Parathyroid adenoma (tissue), 2 donors: ENCODE data around the gene PPP1R26.
"Not testable (repeated sequence)": the region's sequence is repeated elsewhere in the genome, so short reads cannot be mapped to it uniquely, and the experiment has no call there.

Source experiments
- H2AFZ ChIP-seq: fragments of 300-600 bp; sonication (generic); one replicate; pipeline ENCODE4 v1.7.0; 2017; ENCODE audit warnings: antibody characterized with exemption, mild to moderate bottlenecking
- H3K27ac ChIP-seq: fragments of 300-600 bp; sonication (generic); one replicate; pipeline ENCODE4 v1.7.0; 2017
- H3K27me3 ChIP-seq: fragments of 300-600 bp; sonication (generic); one replicate; pipeline ENCODE4 v1.7.0; 2017; ENCODE audit warnings: low read length; ENCODE audit not compliant: control insufficient read depth, insufficient read depth
- H3K36me3 ChIP-seq: fragments of 300-600 bp; sonication (generic); one replicate; pipeline ENCODE4 v1.7.0; 2017; ENCODE audit warnings: low read length; ENCODE audit not compliant: control insufficient read depth, insufficient read depth
- H3K4me1 ChIP-seq: fragments of 300-600 bp; sonication (generic); one replicate; pipeline ENCODE4 v1.7.0; 2017; ENCODE audit warnings: control low read depth
- H3K4me2 ChIP-seq: fragments of 300-600 bp; sonication (generic); one replicate; pipeline ENCODE4 v1.7.0; 2017; ENCODE audit warnings: low read length
- H3K4me3 ChIP-seq: fragments of 300-600 bp; sonication (generic); one replicate; pipeline ENCODE4 v1.7.0; 2017; ENCODE audit warnings: low read depth, low read length
- H3K79me2 ChIP-seq: fragments of 300-600 bp; sonication (generic); one replicate; pipeline ENCODE4 v1.7.0; 2017; ENCODE audit warnings: control low read depth
- H3K9ac ChIP-seq: fragments of 300-600 bp; sonication (generic); one replicate; pipeline ENCODE4 v1.7.0; 2017; ENCODE audit warnings: mild to moderate bottlenecking
- H3K9me3 ChIP-seq: fragments of 300-600 bp; sonication (generic); one replicate; pipeline ENCODE4 v1.7.0; 2017; ENCODE audit warnings: low read length; ENCODE audit not compliant: control insufficient read depth
- CTCF ChIP-seq: fragments of 300-600 bp; sonication (generic); IDR thresholded peaks from one replicate; pipeline ENCODE4 v1.7.0; 2017; ENCODE audit warnings: antibody characterized with exemption, mild to moderate bottlenecking
- donor health status: primary hyperparathyroidism.

The PPP1R26 gene

GRCh38 chr9:135440620-135441019, 39.0 kb upstream of the PPP1R26 start:
- H3K9ac ChIP-seq = no peak overlapping the region
- no peaks in the 10 kb centered on the region for H3K27me3 ChIP-seq
- H3K4me1 ChIP-seq = peaks cover 25% of the 10 kb centered on the region
- TF ChIP-seq CTCF = peak; percentile 61
- H3K9me3 ChIP-seq = no peaks in the 10 kb centered on the region
- H3K36me3 ChIP-seq = no peaks in the 10 kb centered on the region
- H3K27ac ChIP-seq = peak overlapping the region; percentile 83
- H3K4me2 ChIP-seq = peak overlapping the region; percentile 31
- no peaks in the 10 kb centered on the region for H3K79me2 ChIP-seq
- no peak overlapping the region for H3K4me3 ChIP-seq
- no peak overlapping the region for H2AFZ ChIP-seq

- H3K36me3 ChIP-seq, H3K4me3 ChIP-seq, H3K4me2 ChIP-seq, H3K9ac ChIP-seq, H3K79me2 ChIP-seq, H3K9me3 ChIP-seq, H3K27me3 ChIP-seq: not testable (repeated sequence)
- Histone ChIP-seq H3K27ac (peak overlapping the region; percentile 83), H3K4me1 (peaks cover 25% of the 10 kb centered on the region), H2AFZ (peak overlapping the region; percentile 71)
Observed at GRCh38 chr9:135441105-135442071, 38.2 kb upstream of the PPP1R26 start.

- peaks cover 25% of the 10 kb centered on the region for H3K4me1 ChIP-seq
- TF ChIP-seq CTCF = no peak
- H3K4me2 ChIP-seq = no peak overlapping the region
- H3K9ac ChIP-seq = no peak overlapping the region
- H3K4me3 ChIP-seq = no peak overlapping the region
- no peaks in the 10 kb centered on the region for H3K9me3 ChIP-seq
- no peaks in the 10 kb centered on the region for H3K79me2 ChIP-seq
- H3K27ac ChIP-seq = peak overlapping the region; percentile 83
- no peaks in the 10 kb centered on the region for H3K27me3 ChIP-seq
- H2AFZ ChIP-seq = peak overlapping the region; percentile 71
- no peaks in the 10 kb centered on the region for H3K36me3 ChIP-seq
Observed at GRCh38 chr9:135442075-135442474, 37.5 kb upstream of the PPP1R26 start.

- Histone ChIP-seq H3K79me2 (no peaks in the 10 kb centered on the region), H2AFZ (no peak overlapping the region), H3K9me3 (no peaks in the 10 kb centered on the region), H3K4me1 (peaks cover 15% of the 10 kb centered on the region), H3K4me3 (no peak overlapping the region), H3K36me3 (no peaks in the 10 kb centered on the region), H3K27me3 (no peaks in the 10 kb centered on the region), H3K4me2 (no peak overlapping the region), H3K9ac (no peak overlapping the region), H3K27ac (no peak overlapping the region)
- no peak for TF ChIP-seq CTCF
Observed at GRCh38 chr9:135443797-135444425, 35.7 kb upstream of the PPP1R26 start.

- H3K27ac ChIP-seq = no peak overlapping the region
- no peak overlapping the region for H3K4me3 ChIP-seq
- H2AFZ ChIP-seq = no peak overlapping the region
- H3K4me1 ChIP-seq = peaks cover 5% of the 10 kb centered on the region
- no peak overlapping the region for H3K9ac ChIP-seq
- H3K9me3 ChIP-seq = no peaks in the 10 kb centered on the region
- no peaks in the 10 kb centered on the region for H3K79me2 ChIP-seq
- H3K4me2 ChIP-seq = no peak overlapping the region
- no peak for TF ChIP-seq CTCF
- H3K36me3 ChIP-seq = no peaks in the 10 kb centered on the region
- no peaks in the 10 kb centered on the region for H3K27me3 ChIP-seq
Observed at GRCh38 chr9:135447126-135447525, 32.5 kb upstream of the PPP1R26 start.
